Thymus (tissue), 11 donors: ENCODE measurements around the gene C2orf42. TPM values are rescaled to one million over a fixed set of nuclear protein-coding genes. Genes with fewer than 3 reads are reported as not detected.
"Not testable (repeated sequence)": the region's sequence is repeated elsewhere in the genome, so short reads cannot be mapped to it uniquely, and the experiment has no call there.

ENCODE experiments used
- DNase-seq, 9 donors: peaks; one replicate each; pipeline ENCODE4 v3.0.0-alpha.2; 2013; ENCODE audit warnings: low spot score in 9 of 9, low read depth in 6 of 9, missing footprints in 1 of 9
- H3K27ac ChIP-seq, 2 donors: one replicate each; pipeline ENCODE4 v1.5.1; 2013; ENCODE audit warnings: control low read depth in 1 of 2, low read depth in 1 of 2, low read length in 1 of 2, mild to moderate bottlenecking in 1 of 2, moderate library complexity in 1 of 2
- H3K27me3 ChIP-seq, 2 donors: one replicate each; pipeline ENCODE4 v1.5.1; 2013; ENCODE audit warnings: low read length in 1 of 2; ENCODE audit not compliant: control insufficient read depth in 2 of 2, insufficient read depth in 1 of 2
- H3K36me3 ChIP-seq, 2 donors: one replicate each; pipeline ENCODE4 v1.5.1; 2013; ENCODE audit warnings: low read length in 1 of 2, mild to moderate bottlenecking in 1 of 2, moderate library complexity in 1 of 2; ENCODE audit not compliant: control insufficient read depth in 2 of 2, insufficient read depth in 2 of 2
- H3K4me1 ChIP-seq, 2 donors: one replicate each; pipeline ENCODE4 v1.5.1; 2013; ENCODE audit warnings: low read length in 2 of 2; ENCODE audit not compliant: control insufficient read depth in 2 of 2, insufficient read depth in 2 of 2
- H3K4me3 ChIP-seq, 2 donors: one replicate each; pipeline ENCODE4 v1.5.1; 2013; ENCODE audit warnings: low read length in 2 of 2, control low read depth in 1 of 2, mild to moderate bottlenecking in 1 of 2
- H3K9me3 ChIP-seq, 2 donors: one replicate each; pipeline ENCODE4 v1.5.1; 2013; ENCODE audit warnings: low read length in 1 of 2, mild to moderate bottlenecking in 1 of 2; ENCODE audit not compliant: control insufficient read depth in 2 of 2, insufficient read depth in 1 of 2
- WGBS: extraction: QIAGEN DNeasy Blood & Tissue Kit; methylation state at CpG from one replicate; pipeline ENCODE4 v1.1.7; 2013; 5-methylcytosine and 5-hydroxymethylcytosine counted together
- polyA plus RNA-seq: library from polyadenylated mRNA; stranded (reverse); fragments of 200-250 nt; gene quantifications from one replicate; pipeline ENCODE4 v1.2.3, GENCODE V29; 2013
- total RNA-seq: library from RNA; stranded (reverse); fragments of 120-200 nt; gene quantifications from one replicate; pipeline ENCODE4 v1.2.4, GENCODE V29; 2013
- donor health status: healthy.

Gene C2orf42
- total and polyA plus RNA-seq, 2 donors: 15.4 to 15.7 TPM

DNA sequence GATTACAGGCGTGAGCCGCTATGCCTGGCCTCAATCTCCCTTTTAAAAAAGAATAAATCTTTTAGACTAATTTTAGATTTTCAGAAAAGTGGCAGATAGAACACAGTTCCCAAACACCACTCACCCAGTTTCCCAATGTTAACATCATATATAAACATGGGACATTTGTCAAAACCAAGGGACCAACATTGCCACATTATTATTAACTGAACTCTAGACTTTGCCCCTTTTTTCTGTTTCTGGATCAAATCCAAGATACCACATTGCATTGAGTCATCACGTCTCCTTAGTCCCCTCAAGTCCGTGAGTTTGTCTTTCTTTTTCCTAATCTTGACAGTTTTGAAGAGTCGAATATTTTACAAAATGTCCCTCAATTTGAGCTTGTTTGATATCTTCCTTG lies 2.4 kb downstream of the C2orf42 start:
- no peaks in the 10 kb centered on the region for H3K9me3 ChIP-seq
- no peak overlapping the region for H3K4me3 ChIP-seq
- WGBS: 98% methylated on average over 5 of the region's 5 CpGs
- no peak overlapping the region for H3K27ac ChIP-seq
- no peak for DNase-seq
- H3K36me3 ChIP-seq: no peaks in the 10 kb centered on the region
- H3K27me3 ChIP-seq: no peaks in the 10 kb centered on the region
- H3K4me1 ChIP-seq: peaks cover 0 to 4% of the 10 kb centered on the region in 2 donors

DNA sequence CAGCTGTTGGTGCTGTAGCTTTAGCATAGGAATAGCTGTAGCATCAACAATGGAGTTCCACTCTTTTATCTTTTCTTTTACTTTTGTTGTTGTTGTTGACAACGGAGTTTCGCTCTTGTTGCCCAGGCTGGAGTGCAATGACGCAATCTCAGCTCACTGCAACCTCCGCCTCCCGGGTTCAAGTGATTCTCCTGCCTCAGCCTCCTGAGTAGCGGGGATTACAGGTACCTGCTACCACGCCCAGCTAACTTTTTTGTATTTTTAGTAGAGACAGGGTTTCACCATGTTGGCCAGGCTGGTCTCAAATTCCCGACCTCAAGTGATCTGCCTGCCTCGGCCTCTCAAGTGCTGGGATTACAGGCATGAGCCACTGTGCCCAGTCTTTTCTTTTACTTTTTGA lies 3.6 kb downstream of the C2orf42 start:
- H3K9me3 ChIP-seq, H3K36me3 ChIP-seq, H3K4me3 ChIP-seq, H3K27me3 ChIP-seq, H3K4me1 ChIP-seq, H3K27ac ChIP-seq, DNase-seq: not testable (repeated sequence)
- WGBS: 97% methylated on average over 9 of the region's 9 CpGs

DNA sequence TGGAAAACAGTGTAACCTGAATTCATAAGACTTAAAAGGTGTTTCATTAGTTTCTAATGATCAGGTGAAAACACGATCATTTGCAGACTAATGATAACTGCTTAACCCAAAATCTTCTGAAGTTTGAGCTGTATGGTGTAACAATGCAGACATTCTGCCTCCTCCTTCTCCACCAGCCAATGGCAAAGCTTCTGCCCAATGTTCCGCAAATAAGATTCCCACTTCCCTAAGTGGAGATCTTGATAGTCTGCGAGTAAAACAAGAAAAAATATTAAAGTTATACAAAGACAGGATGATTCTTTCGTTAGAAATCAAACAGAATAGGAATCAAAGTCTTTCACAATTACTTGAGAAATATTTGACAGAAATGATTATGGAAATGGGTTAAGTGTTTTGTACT lies 8.1 kb downstream of the C2orf42 start:
- Histone ChIP-seq H3K9me3 (no peaks in the 10 kb centered on the region), H3K4me3 (no peak overlapping the region), H3K27ac (no peak overlapping the region), H3K27me3 (no peaks in the 10 kb centered on the region), H3K36me3 (peaks cover 13 to 37% of the 10 kb centered on the region in 2 donors), H3K4me1 (no peaks in the 10 kb centered on the region)
- 96% methylated on average over 4 of the region's 4 CpGs for WGBS
- no peak for DNase-seq

DNA sequence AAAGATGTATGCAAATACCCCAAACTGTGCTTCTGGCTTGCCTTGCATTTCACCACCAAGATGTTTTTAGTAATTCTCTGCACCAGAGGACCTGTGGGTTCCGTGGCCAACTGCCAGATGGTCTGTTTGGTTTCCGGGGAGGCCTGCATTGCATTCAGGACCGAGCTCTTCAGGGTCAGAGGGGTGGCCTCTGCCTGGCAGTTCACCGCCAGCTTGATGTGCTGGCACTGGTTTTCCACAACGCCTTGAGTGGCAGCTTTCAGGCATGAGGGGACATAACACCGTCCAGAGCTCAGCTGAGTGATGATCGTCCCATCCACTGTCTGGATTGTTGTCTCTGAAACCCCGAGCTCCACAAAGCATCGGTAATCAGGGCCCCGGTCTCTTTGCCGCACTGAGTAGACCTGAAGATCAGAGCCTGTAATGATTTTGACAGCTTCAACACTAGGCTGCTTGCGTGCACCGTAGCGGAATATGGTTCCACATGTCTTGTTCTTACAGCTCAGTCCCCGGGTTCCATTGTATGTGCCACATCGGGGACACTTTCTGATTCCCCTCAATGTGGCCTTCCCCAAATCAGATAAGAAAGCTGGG lies 9.4 kb downstream of the C2orf42 start:
- DNase-seq: no peak
- H3K36me3 ChIP-seq: peaks cover 13 to 48% of the 10 kb centered on the region in 2 donors

DNA sequence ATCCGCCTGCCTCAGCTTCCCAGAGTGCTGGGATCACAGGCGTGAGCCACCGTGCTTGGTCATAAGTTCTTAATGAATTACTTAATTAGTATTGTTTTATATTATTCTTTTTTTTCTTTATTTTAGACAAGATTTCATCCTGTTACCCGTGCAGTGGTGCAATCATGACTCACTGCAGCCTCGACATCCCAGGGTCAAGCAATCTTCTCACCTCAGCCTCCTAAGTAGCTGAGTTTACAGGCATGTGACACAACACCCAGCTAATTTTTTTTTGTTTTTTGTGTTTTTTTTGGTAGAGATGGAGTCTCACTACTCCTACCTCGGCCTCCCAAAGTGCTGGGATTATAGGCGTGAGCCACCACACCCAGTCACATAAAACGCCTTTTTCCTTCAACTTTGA lies 17.3 kb downstream of the C2orf42 start:
- Histone ChIP-seq H3K27me3 (no peaks in the 10 kb centered on the region), H3K9me3 (no peaks in the 10 kb centered on the region), H3K36me3 (peaks cover 28 to 71% of the 10 kb centered on the region in 2 donors), H3K4me3 (no peak overlapping the region), H3K27ac (no peak overlapping the region), H3K4me1 (no peaks in the 10 kb centered on the region)
- no peak for DNase-seq
- WGBS: 92% methylated on average over 8 of the region's 8 CpGs

More for the DNA sequence above, 9.4 kb downstream of the C2orf42 start:
- Histone ChIP-seq H3K4me1 (no peaks in the 10 kb centered on the region), H3K27ac (no peak overlapping the region), H3K9me3 (no peaks in the 10 kb centered on the region), H3K4me3 (no peak overlapping the region), H3K27me3 (no peaks in the 10 kb centered on the region)
- WGBS: 90% methylated on average over 16 of the region's 16 CpGs

DNA sequence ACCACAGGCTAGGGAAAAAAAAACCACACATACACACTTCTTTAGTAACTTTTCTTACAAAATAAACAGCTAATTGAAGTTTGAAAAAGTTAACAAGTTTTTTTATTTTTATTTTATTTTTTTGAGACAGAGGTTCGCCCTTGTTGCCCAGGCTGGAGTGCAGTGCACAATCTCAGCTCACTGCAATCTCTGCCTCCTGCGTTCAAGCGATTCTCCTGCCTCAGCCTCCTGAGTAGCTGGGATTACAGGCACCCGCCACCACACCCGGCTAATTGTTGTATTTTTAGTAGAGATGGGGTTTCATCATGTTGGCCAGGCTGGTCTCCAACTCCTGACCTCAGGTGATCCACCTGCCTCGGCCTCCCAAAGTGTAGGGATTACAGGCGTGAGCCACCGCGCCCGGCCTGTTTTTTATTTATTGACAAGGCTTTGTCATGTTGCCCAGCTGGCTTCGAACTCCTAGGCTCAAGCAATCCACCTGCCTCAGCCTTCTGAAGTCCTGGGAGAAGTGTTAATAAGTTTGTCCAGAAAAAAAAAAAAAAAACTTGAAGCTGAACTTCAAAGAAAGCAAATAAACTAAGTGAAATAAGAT lies 21.1 kb downstream of the C2orf42 start:
- 97% methylated on average over 11 of the region's 11 CpGs for WGBS
- not testable (repeated sequence) for H3K27me3 ChIP-seq, H3K9me3 ChIP-seq, H3K4me1 ChIP-seq, H3K27ac ChIP-seq, H3K4me3 ChIP-seq, DNase-seq
- peaks cover 19 to 56% of the 10 kb centered on the region in 2 donors for H3K36me3 ChIP-seq

DNA sequence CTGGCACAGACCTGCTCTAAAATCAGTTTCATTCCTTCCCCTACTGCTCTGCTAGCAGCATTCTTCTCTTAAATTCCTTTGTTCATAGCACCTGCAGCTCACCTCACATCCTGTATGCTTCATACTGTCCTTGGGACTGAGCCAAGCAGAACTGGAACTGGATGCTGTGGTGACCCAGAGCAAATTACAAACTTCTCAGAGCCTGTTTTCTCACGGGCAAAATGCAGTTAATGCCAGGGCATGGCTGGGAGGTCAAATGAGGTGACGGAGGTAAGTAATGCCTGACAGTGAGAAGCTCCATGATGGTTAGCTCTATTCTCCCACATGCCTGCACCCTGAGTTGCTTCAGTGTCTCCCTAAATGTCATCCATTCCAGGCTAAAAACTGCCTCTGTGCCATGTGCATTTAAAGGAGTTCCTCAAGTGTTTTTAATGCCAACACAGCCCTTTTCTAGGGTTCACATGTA lies 29.7 kb downstream of the C2orf42 start:
- Histone ChIP-seq H3K9me3 (no peaks in the 10 kb centered on the region), H3K27me3 (no peaks in the 10 kb centered on the region), H3K27ac (no peak overlapping the region), H3K4me3 (no peak overlapping the region), H3K4me1 (no peaks in the 10 kb centered on the region), H3K36me3 (peaks cover 28 to 41% of the 10 kb centered on the region in 2 donors)
- DNase-seq: no peak
- WGBS: 59% methylated on average over 2 of the region's 2 CpGs

DNA sequence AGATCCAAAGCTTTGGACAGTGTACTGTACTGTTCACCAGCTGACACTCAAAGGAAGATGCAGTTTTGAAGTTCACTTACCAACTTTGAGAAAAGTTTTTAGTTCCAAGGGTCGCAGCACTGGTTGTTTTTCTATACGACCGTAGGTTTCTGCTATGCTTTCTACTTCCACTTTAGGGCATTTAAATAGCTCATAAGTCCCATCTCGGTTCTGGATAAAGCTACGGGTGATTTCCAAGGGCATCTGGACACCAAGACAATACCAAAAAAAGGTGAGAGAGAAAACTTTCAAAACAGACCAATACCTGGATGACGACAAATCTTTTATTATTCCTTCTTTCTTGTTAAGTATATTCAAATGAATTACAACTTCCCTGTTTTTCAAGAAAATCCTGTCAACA lies 30.3 kb downstream of the C2orf42 start:
- Histone ChIP-seq H3K9me3 (no peaks in the 10 kb centered on the region), H3K36me3 (peaks cover 29 to 43% of the 10 kb centered on the region in 2 donors), H3K27ac (no peak overlapping the region), H3K4me1 (no peaks in the 10 kb centered on the region), H3K4me3 (no peak overlapping the region), H3K27me3 (no peaks in the 10 kb centered on the region)
- no peak for DNase-seq
- WGBS: 96% methylated on average over 6 of the region's 6 CpGs

DNA sequence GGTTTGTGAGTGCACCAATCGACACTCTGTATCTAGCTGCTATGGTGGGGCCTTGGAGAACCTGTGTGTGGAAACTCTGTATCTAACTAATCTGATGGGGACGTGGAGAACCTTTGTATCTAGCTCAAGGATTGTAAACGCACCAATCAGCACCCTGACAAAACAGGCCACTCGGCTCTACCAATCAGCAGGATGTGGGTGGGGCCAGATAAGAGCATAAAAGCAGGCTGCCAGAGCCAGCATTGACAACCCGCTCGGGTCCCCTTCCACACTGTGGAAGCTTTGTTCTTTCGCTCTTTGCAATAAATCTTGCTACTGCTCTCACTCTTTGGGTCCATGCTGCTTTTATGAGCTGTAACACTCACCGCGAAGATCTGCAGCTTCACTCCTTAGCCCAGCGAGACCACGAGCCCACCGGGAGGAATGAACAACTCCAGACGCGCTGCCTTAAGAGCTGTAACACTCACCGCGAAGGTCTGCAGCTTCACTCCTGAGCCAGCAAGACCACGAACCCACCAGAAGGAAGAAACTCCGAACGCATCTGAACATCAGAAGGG lies 41.6 kb downstream of the C2orf42 start:
- DNase-seq, H3K27ac ChIP-seq, H3K4me1 ChIP-seq, H3K4me3 ChIP-seq, H3K27me3 ChIP-seq, H3K9me3 ChIP-seq: not testable (repeated sequence)
- WGBS: 87% methylated on average over 19 of the region's 19 CpGs
- H3K36me3 ChIP-seq: peaks cover 16 to 27% of the 10 kb centered on the region in 2 donors
